ENCODE measurements around the gene SLC44A5.

- TF ChIP-seq POLR2AphosphoS5 (IDR thresholded peaks at IDR 0.05) = no peak
- no peak for TF ChIP-seq CTCF (IDR thresholded peaks at IDR 0.05)
Observed at GRCh38 chr1:75582725-75583261, 28.1 kb downstream of the SLC44A5 start.

All from breast epithelium (tissue), 3 donors.